ENCODE measurements around the gene HECW1.

HECW1 gene

GRCh38 chr7:43384616-43385308, 272.3 kb downstream of the HECW1 start:
- TF ChIP-seq CTCF (IDR thresholded peaks at IDR 0.05; ENCODE audit: low read length, missing control alignments), result no peak
- H3K4me3 ChIP-seq (replicated peaks; ENCODE audit: low read depth, low read length), result no peak overlapping the region
- DNase-seq (ENCODE audit: low read depth), result no peak

GRCh38 chr7:43385309-43385680, 272.8 kb downstream of the HECW1 start:
- no peak for TF ChIP-seq CTCF (IDR thresholded peaks at IDR 0.05; ENCODE audit: low read length, missing control alignments)
- H3K4me3 ChIP-seq (replicated peaks; ENCODE audit: low read depth, low read length), result no peak overlapping the region
- DNase-seq (ENCODE audit: low read depth), result no peak

GRCh38 chr7:43385856-43386255, 273.4 kb downstream of the HECW1 start:
- H3K4me3 ChIP-seq (replicated peaks; ENCODE audit: low read depth, low read length), result no peak overlapping the region
- TF ChIP-seq CTCF (IDR thresholded peaks at IDR 0.05; ENCODE audit: low read length, missing control alignments), result no peak
- peak; percentile 6 for DNase-seq (ENCODE audit: low read depth)

DNA sequence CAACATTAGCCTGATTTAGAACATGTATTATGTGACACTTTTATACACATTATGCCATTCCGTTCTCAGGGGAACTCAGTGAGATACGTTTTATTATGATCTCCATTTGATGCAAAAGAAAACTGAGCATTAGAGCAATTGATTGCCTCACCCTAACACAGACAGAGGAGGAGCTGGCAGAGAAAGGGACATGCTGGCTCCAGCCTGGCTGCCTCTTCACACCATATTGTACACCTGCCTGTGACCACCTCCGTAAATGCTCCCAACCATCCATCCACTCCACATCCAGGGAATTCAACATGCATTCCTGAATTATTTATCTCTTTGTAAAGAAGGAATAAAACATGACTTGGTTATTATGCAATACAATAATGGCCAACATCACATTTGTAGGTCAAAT, 275.5 kb downstream of the HECW1 start:
- H3K4me3 ChIP-seq (replicated peaks; ENCODE audit: low read depth, low read length), result no peak overlapping the region
- no peak for DNase-seq (ENCODE audit: low read depth)
- no peak for TF ChIP-seq CTCF (IDR thresholded peaks at IDR 0.05; ENCODE audit: low read length, missing control alignments)

DNA sequence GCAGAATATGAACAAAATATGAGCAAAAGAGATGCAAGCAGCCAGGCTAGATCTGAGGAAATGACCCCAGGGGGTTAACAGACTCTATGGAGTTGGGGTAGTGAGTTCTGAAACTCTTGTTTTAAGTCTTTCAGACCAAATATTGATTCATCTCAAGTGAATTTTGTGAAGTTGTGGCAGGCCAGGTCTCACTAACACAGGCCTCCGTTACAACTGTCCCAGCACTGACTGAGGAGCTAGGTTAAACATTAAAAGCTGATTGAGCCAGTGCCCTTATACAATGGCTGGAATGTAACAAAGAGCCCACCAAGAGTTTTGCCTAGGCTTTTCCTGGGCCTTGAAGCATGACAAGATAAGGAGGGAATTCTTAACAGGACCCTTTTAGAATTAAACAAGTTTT, 278.1 kb downstream of the HECW1 start:
- no peak for DNase-seq (ENCODE audit: low read depth)
- TF ChIP-seq CTCF (IDR thresholded peaks at IDR 0.05; ENCODE audit: low read length, missing control alignments), result no peak
- no peak overlapping the region for H3K4me3 ChIP-seq (replicated peaks; ENCODE audit: low read depth, low read length)

DNA sequence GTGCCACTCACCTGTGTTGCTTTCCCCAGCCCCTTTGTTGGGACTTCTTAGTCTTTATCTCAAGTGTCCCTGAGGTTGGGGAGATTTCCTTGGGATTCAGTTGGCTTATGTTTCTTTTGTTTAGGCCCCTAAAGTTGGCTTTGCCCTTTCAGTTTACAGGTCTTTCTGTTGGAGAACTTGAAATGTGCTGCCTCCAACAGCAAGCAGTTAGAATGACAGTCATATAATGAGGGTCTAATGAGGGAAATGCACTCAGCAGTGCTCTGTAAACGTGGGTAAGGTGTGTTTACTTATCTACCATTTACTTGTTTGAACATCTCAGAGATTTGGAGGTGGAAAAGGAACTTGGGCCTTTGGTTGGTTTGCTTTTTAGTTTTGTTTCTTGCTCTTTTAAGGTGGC, 279.1 kb downstream of the HECW1 start:
- no peak for TF ChIP-seq CTCF (IDR thresholded peaks at IDR 0.05; ENCODE audit: low read length, missing control alignments)
- no peak for DNase-seq (ENCODE audit: low read depth)
- no peak overlapping the region for H3K4me3 ChIP-seq (replicated peaks; ENCODE audit: low read depth, low read length)

- no peak for DNase-seq (ENCODE audit: low read depth)
- no peak overlapping the region for H3K4me3 ChIP-seq (replicated peaks; ENCODE audit: low read depth, low read length)
- TF ChIP-seq CTCF (IDR thresholded peaks at IDR 0.05; ENCODE audit: low read length, missing control alignments), result no peak
Measured at GRCh38 chr7:43392638-43393330, 280.3 kb downstream of the HECW1 start.
